Hepatocyte (in vitro differentiated cells): ENCODE results near the gene PLCL2. TPM values are rescaled to one million over a fixed set of nuclear protein-coding genes. Genes with fewer than 3 reads are reported as not detected.

ENCODE experiments used
- DNase-seq: peaks from one replicate; pipeline ENCODE4 v3.0.0-alpha.2; 2016; ENCODE audit warnings: low spot score
- H2AFZ ChIP-seq: fragments of 200-600 bp; sonication (generic); 2 replicates; pipeline ENCODE4 v1.6.0; 2016; ENCODE audit warnings: antibody characterized with exemption, mild to moderate bottlenecking
- H3K27ac ChIP-seq: fragments of 200-600 bp; sonication (generic); 2 replicates; pipeline ENCODE4 v1.5.1; 2016; ENCODE audit warnings: mild to moderate bottlenecking
- H3K27me3 ChIP-seq: fragments of 200-600 bp; sonication (generic); 2 replicates; pipeline ENCODE4 v1.6.1; 2016
- H3K36me3 ChIP-seq: fragments of 200-600 bp; sonication (generic); replicated peaks from 2 replicates; pipeline ENCODE4 v1.5.1; 2016; ENCODE audit warnings: low read depth; ENCODE audit not compliant: insufficient read depth
- H3K4me1 ChIP-seq: fragments of 200-600 bp; sonication (generic); 2 replicates; pipeline ENCODE4 v1.5.1; 2016; ENCODE audit warnings: mild to moderate bottlenecking, moderate library complexity; ENCODE audit not compliant: insufficient read depth
- H3K4me2 ChIP-seq: fragments of 200-600 bp; sonication (generic); 2 replicates; pipeline ENCODE4 v1.6.0; 2016
- H3K4me3 ChIP-seq: fragments of 200-600 bp; sonication (generic); 2 replicates; pipeline ENCODE4 v1.5.1; 2016; ENCODE audit warnings: mild to moderate bottlenecking
- H3K79me2 ChIP-seq: fragments of 200-600 bp; sonication (generic); 2 replicates; pipeline ENCODE4 v1.6.0; 2017; ENCODE audit warnings: mild to moderate bottlenecking
- H3K9me2 ChIP-seq: fragments of 200-600 bp; sonication (generic); replicated peaks from 2 replicates; pipeline ENCODE4 v1.6.0; 2017; ENCODE audit warnings: mild to moderate bottlenecking; ENCODE audit not compliant: insufficient read depth
- H3K9me3 ChIP-seq: fragments of 200-600 bp; sonication (generic); 2 replicates; pipeline ENCODE4 v1.5.1; 2016; ENCODE audit warnings: low read depth, mild to moderate bottlenecking
- H4K20me1 ChIP-seq: fragments of 200-600 bp; sonication (generic); 2 replicates; pipeline ENCODE4 v1.6.0; 2016; ENCODE audit warnings: mild to moderate bottlenecking; ENCODE audit not compliant: insufficient read depth, poor library complexity, severe bottlenecking
- CTCF ChIP-seq: fragments of 200-600 bp; sonication (generic); IDR thresholded peaks from 2 replicates; pipeline ENCODE4 v1.5.1; 2016; ENCODE audit warnings: antibody characterized with exemption, mild to moderate bottlenecking; ENCODE audit not compliant: poor library complexity
- EZH2 ChIP-seq: fragments of 200-600 bp; sonication (generic); IDR thresholded peaks from 2 replicates; pipeline ENCODE4 v1.6.1; 2016; ENCODE audit warnings: antibody characterized with exemption, mild to moderate bottlenecking, borderline replicate concordance
- EZH2phosphoT487 ChIP-seq: fragments of 200-600 bp; sonication (generic); IDR thresholded peaks from one replicate; pipeline ENCODE4 v1.6.1; 2018; ENCODE audit warnings: antibody characterized with exemption, mild to moderate bottlenecking, low read depth, moderate library complexity; ENCODE audit not compliant: unreplicated experiment, severe bottlenecking
- WGBS: methylation state at CpG from one replicate; pipeline ENCODE4 v1.1.6; 2016; ENCODE audit warnings: low lambda C conversion rate; ENCODE audit errors: missing lambda C conversion rate; 5-methylcytosine and 5-hydroxymethylcytosine counted together
- polyA plus RNA-seq: library from polyadenylated mRNA; unstranded; fragments of >200 nt; fragmentation: Nextera tagmentation; extraction: Ambion mirVana; gene quantifications from 2 replicates; pipeline ENCODE4 v1.2.1, GENCODE V29; 2016
- total RNA-seq: library from RNA; depleted of rRNA; stranded (reverse); fragments of >200 nt; gene quantifications from 2 replicates; pipeline ENCODE4 v1.2.3, GENCODE V29; 2014

The PLCL2 gene
- total and polyA plus RNA-seq, 2 experiments from 2014 or later = 3.2 to 14.2 TPM

GRCh38 chr3:16907243-16907642 lies 22.5 kb downstream of the PLCL2 start:
- Histone ChIP-seq H3K9me2 (no peaks in the 10 kb centered on the region), H3K27ac (peak overlapping the region; percentile 19), H3K27me3 (no peaks in the 10 kb centered on the region), H3K79me2 (peaks cover 35% of the 10 kb centered on the region), H3K9me3 (no peaks in the 10 kb centered on the region), H3K4me1 (peaks cover 17% of the 10 kb centered on the region), H2AFZ (no peak overlapping the region), H3K4me2 (peak overlapping the region; percentile 42), H3K36me3 (no peaks in the 10 kb centered on the region), H4K20me1 (no peaks in the 10 kb centered on the region), H3K4me3 (no peak overlapping the region)
- TF ChIP-seq EZH2 (no peak), EZH2phosphoT487 (no peak), CTCF (no peak)
- DNase-seq = no peak

GRCh38 chr3:16908016-16908807 lies 23.5 kb downstream of the PLCL2 start:
- Histone ChIP-seq H3K4me3 (no peak overlapping the region), H3K9me3 (no peaks in the 10 kb centered on the region), H3K79me2 (peaks cover 33% of the 10 kb centered on the region), H4K20me1 (no peaks in the 10 kb centered on the region), H3K27ac (peak overlapping the region; percentile 19), H2AFZ (no peak overlapping the region), H3K4me1 (peaks cover 17% of the 10 kb centered on the region), H3K27me3 (no peaks in the 10 kb centered on the region), H3K4me2 (no peak overlapping the region), H3K36me3 (no peaks in the 10 kb centered on the region), H3K9me2 (no peaks in the 10 kb centered on the region)
- no peak for DNase-seq
- 82% methylated on average over 6 of the region's 6 CpGs for WGBS
- no peak for TF ChIP-seq EZH2phosphoT487
- TF ChIP-seq EZH2 = no peak
- TF ChIP-seq CTCF = no peak

- H3K27me3 ChIP-seq = no peaks in the 10 kb centered on the region
- H4K20me1 ChIP-seq = no peaks in the 10 kb centered on the region
- no peaks in the 10 kb centered on the region for H3K36me3 ChIP-seq
- WGBS = 90% methylated on average over 2 of the region's 2 CpGs
- no peak overlapping the region for H2AFZ ChIP-seq
- H3K9me2 ChIP-seq = no peaks in the 10 kb centered on the region
- no peak for DNase-seq
- TF ChIP-seq EZH2 (no peak), CTCF (no peak), EZH2phosphoT487 (no peak)
- peaks cover 17% of the 10 kb centered on the region for H3K4me1 ChIP-seq
- no peaks in the 10 kb centered on the region for H3K9me3 ChIP-seq
- H3K27ac ChIP-seq = no peak overlapping the region
- peaks cover 30% of the 10 kb centered on the region for H3K79me2 ChIP-seq
- H3K4me2 ChIP-seq = no peak overlapping the region
- no peak overlapping the region for H3K4me3 ChIP-seq
Measured at GRCh38 chr3:16908896-16909295, 24.1 kb downstream of the PLCL2 start.
